ENCODE results near the gene RRN3.

The RRN3 gene

DNA sequence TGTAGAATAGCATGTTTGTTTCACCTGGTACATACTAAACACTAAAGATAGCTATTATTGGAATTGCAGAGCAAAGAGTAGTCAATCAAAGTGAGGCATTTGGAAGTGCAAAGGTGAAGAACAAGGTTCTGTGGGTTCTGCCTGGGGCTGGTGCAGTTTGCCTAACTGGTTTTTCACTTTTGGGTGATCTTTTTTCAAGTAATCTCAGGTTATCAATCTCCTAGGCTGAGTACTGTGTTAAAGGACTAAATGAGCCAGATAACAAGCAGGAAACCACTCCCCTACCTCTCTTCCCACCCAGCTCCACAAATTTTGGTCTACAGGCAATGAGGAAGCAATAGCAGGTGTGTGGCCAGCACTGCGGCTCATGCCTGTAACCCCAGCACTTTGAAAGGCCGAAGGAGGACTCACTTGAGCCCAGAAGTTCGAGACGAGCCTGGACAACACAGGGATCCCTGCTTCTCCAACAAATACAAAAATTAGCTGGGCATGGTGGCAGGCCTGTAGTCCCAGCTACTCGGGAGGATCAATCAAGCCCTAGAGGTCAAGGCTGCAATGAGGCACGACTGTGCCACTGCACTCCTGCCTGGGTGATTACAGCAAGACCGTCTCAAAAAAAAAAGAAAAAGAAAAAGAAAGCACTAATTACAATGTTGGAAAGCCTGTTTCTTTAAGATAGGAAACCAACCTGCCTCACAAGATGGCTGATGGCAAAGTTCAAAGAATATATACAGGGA is 36.2 kb downstream of the RRN3 start:
- Histone ChIP-seq H3K9me3 (ENCODE audit: insufficient read depth, low read length, severe bottlenecking) (no peaks in the 10 kb centered on the region), H3K4me2 (ENCODE audit: insufficient read depth, low read length) (no peak overlapping the region), H4K20me1 (ENCODE audit: insufficient read depth, low read length) (no peaks in the 10 kb centered on the region; the same call in 1 of the 2 replicates), H3K9ac (ENCODE audit: low read depth, low read length) (no peak overlapping the region), H3K27ac (ENCODE audit: low read length) (no peak overlapping the region), H3K36me3 (ENCODE audit: insufficient read depth, low read length) (peaks cover 40% of the 10 kb centered on the region), H2AFZ (ENCODE audit: low read depth, low read length) (no peak overlapping the region), H3K4me1 (ENCODE audit: insufficient read depth, low read length) (peaks cover 26% of the 10 kb centered on the region), H3K27me3 (ENCODE audit: insufficient read depth, low read length, poor library complexity) (no peaks in the 10 kb centered on the region), H3K79me2 (ENCODE audit: insufficient read depth, low read length) (peaks cover 23% of the 10 kb centered on the region), H3K4me3 (ENCODE audit: low read depth in 1 of 2, low read length in 2 of 2) (no peak overlapping the region)
- DNase-seq = no peak
- no peak for TF ChIP-seq EZH2 (IDR thresholded peaks at IDR 0.05; ENCODE audit: borderline replicate concordance, low read depth, low read length, severe bottlenecking)
- no peak for TF ChIP-seq CTCF (IDR thresholded peaks at IDR 0.05; ENCODE audit: borderline replicate concordance, extremely low read depth, low read length, poor library complexity, severe bottlenecking)
- ATAC-seq (ENCODE audit: insufficient read depth, low read depth) = no peak

DNA sequence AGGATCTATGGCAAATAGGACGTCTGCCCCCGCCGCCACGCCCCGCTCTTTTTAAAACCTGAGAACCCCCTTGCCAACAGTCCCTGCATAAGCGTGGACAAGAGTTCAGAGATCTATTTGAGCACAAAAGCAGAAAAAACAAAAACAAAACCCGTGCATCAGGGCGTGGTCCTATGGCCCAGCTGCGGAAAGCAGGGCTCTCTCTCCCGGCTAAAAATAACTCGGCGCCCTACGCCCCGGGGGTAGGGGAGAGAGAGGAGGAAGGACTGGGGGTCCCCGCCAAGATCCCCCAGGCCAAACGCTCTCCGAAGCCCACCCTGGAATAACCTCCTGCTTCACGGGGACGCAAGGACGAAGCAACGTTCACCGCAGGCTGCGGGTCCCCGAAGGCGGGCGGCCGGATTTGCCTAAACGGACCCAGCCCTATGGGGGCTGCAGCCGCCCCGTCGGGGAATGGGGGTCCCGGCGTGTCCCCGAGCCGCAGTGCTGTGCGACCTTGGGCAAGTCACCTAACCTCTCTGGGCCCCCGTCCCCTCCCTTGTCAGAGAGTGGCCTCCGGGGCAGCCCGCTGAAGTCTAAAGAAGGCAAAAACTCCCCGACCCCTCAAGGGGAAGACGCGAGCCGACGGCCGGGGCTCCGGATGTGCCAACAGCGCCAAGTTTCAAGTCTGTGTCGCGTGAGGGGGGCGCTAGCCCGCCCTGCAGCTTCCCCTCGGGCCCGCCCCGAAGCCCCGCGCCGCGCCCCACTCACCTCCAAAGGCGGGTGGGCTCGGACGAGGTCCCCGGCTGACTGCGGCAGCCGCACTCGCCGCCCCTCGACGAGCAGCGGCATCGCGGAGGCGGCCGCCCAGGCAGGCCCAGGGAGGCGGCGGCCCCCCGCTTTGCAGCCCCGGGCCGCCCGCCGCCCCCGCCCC is 38.7 kb downstream of the RRN3 start:
- Histone ChIP-seq H2AFZ (ENCODE audit: low read depth, low read length) (peak overlapping the region; percentile 95), H3K4me3 (ENCODE audit: low read depth in 1 of 2, low read length in 2 of 2) (peak overlapping the region; percentile 93 to 98), H3K27me3 (ENCODE audit: insufficient read depth, low read length, poor library complexity) (no peaks in the 10 kb centered on the region), H3K27ac (ENCODE audit: low read length) (peak overlapping the region; percentile 78), H3K4me2 (ENCODE audit: insufficient read depth, low read length) (peak overlapping the region; percentile 94), H3K9ac (ENCODE audit: low read depth, low read length) (peak overlapping the region; percentile 93), H4K20me1 (ENCODE audit: insufficient read depth, low read length) (no peaks in the 10 kb centered on the region; the same call in 1 of the 2 replicates), H3K79me2 (ENCODE audit: insufficient read depth, low read length) (peaks cover 42% of the 10 kb centered on the region), H3K4me1 (ENCODE audit: insufficient read depth, low read length) (peaks cover 26% of the 10 kb centered on the region), H3K9me3 (ENCODE audit: insufficient read depth, low read length, severe bottlenecking) (no peaks in the 10 kb centered on the region), H3K36me3 (ENCODE audit: insufficient read depth, low read length) (peaks cover 16% of the 10 kb centered on the region)
- ATAC-seq (ENCODE audit: insufficient read depth, low read depth) (peak; percentile 70), DNase-seq (peak; percentile 27)
- peak; percentile 48 for TF ChIP-seq CTCF (IDR thresholded peaks at IDR 0.05; ENCODE audit: borderline replicate concordance, extremely low read depth, low read length, poor library complexity, severe bottlenecking)
- TF ChIP-seq EZH2 (IDR thresholded peaks at IDR 0.05; ENCODE audit: borderline replicate concordance, low read depth, low read length, severe bottlenecking) = no peak

GRCh38 chr16:15054357-15055140 is 39.5 kb downstream of the RRN3 start:
- Histone ChIP-seq H3K27ac (ENCODE audit: low read length) (peak overlapping the region; percentile 78; the same call in 1 of the 2 replicates), H4K20me1 (ENCODE audit: insufficient read depth, low read length) (no peaks in the 10 kb centered on the region; the same call in 1 of the 2 replicates), H3K36me3 (ENCODE audit: insufficient read depth, low read length) (peaks cover 8% of the 10 kb centered on the region), H3K4me2 (ENCODE audit: insufficient read depth, low read length) (peak overlapping the region; percentile 94), H3K9ac (ENCODE audit: low read depth, low read length) (peak overlapping the region; percentile 93), H2AFZ (ENCODE audit: low read depth, low read length) (peak overlapping the region; percentile 95), H3K79me2 (ENCODE audit: insufficient read depth, low read length) (peaks cover 46% of the 10 kb centered on the region), H3K27me3 (ENCODE audit: insufficient read depth, low read length, poor library complexity) (no peaks in the 10 kb centered on the region), H3K9me3 (ENCODE audit: insufficient read depth, low read length, severe bottlenecking) (no peaks in the 10 kb centered on the region), H3K4me1 (ENCODE audit: insufficient read depth, low read length) (peaks cover 26% of the 10 kb centered on the region), H3K4me3 (ENCODE audit: low read depth in 1 of 2, low read length in 2 of 2) (peak overlapping the region; percentile 93 to 98)
- no peak for TF ChIP-seq CTCF (IDR thresholded peaks at IDR 0.05; ENCODE audit: borderline replicate concordance, extremely low read depth, low read length, poor library complexity, severe bottlenecking)
- TF ChIP-seq EZH2 (IDR thresholded peaks at IDR 0.05; ENCODE audit: borderline replicate concordance, low read depth, low read length, severe bottlenecking) = no peak
- ATAC-seq (ENCODE audit: insufficient read depth, low read depth) (no peak), DNase-seq (no peak)
